GM18867 (cell line): ENCODE data around the gene RPS8.
"Not testable (repeated sequence)": the region's sequence is repeated elsewhere in the genome, so short reads cannot be mapped to it uniquely, and the experiment has no call there.

Experiments used
- ATAC-seq: cut with Tn5 transposase; IDR thresholded peaks from one replicate; pipeline ENCODE4 v1.9.1; 2021; ENCODE audit warnings: mild to moderate bottlenecking, moderate library complexity; ENCODE audit not compliant: unreplicated experiment

Gene RPS8

GRCh38 chr1:44819196-44819607 is 43.9 kb downstream of the RPS8 start:
- no peak for ATAC-seq

- peak; percentile 82 for ATAC-seq
Observed at GRCh38 chr1:44819608-44820327, 44.4 kb downstream of the RPS8 start.

- no peak for ATAC-seq
Observed at GRCh38 chr1:44820328-44821239, 45.2 kb downstream of the RPS8 start.

- ATAC-seq, result no peak
Observed at GRCh38 chr1:44821240-44821715, 45.9 kb downstream of the RPS8 start.

- no peak for ATAC-seq
Observed at GRCh38 chr1:44822131-44822701, 46.9 kb downstream of the RPS8 start.

- ATAC-seq, result no peak
Observed at GRCh38 chr1:44822981-44823451, 47.7 kb downstream of the RPS8 start.

- ATAC-seq, result not testable (repeated sequence)
Observed at GRCh38 chr1:44824392-44824791, 49.1 kb downstream of the RPS8 start.

GRCh38 chr1:44826375-44827196 is 51.2 kb downstream of the RPS8 start:
- no peak for ATAC-seq

- no peak for ATAC-seq
Observed at GRCh38 chr1:44827197-44828002, 52.1 kb downstream of the RPS8 start.

- ATAC-seq, result no peak
Observed at GRCh38 chr1:44828003-44828651, 52.8 kb downstream of the RPS8 start.
